Measurements from ENCODE around the gene GLMP. TPM values are rescaled to one million over a fixed set of nuclear protein-coding genes. Genes with fewer than 3 reads are reported as not detected.

GLMP gene
- total and polyA plus RNA-seq, 10 donors: 25.5 to 54.4 (median 34.0) TPM

GRCh38 chr1:156246241-156246780 lies 49.2 kb downstream of the GLMP start:
- intact Hi-C loops (cut with DNase I; ENCODE audit: low total_unique reads): no loop called here
- Histone ChIP-seq H3K36me3 (peaks cover 0 to 44% (median 29%) of the 10 kb centered on the region in 6 donors), H3K4me3 (peak overlapping the region in 4 of 8 donors; percentile 36 to 68 (median 42)), H3K27me3 (replicated peaks in 1 of 7) (peaks cover 0 to 30% (median 12%) of the 10 kb centered on the region in 7 donors), H3K4me1 (peaks cover 11 to 37% (median 17%) of the 10 kb centered on the region in 6 donors), H3K9me3 (no peaks in the 10 kb centered on the region), H3K27ac (peak overlapping the region in 1 of 8 donors; percentile 50)
- DNase-seq: no peak
- 41 to 49% (median 44%) methylated on average over 10 of the region's 10 CpGs for WGBS, 5 donors
- TF ChIP-seq POLR2AphosphoS5 (IDR thresholded peaks at IDR 0.05) (no peak), POLR2A (IDR thresholded peaks at IDR 0.05) (no peak), CTCF (IDR thresholded peaks at IDR 0.05 in 8 of 11, conservative IDR thresholded peaks at IDR 0.05 in 3 of 11) (no peak)

GRCh38 chr1:156245451-156246232 lies 49.8 kb downstream of the GLMP start:
- no peaks in the 10 kb centered on the region for H3K9me3 ChIP-seq
- peak overlapping the region in 2 of 8 donors; percentile 19 to 50 for H3K27ac ChIP-seq
- H3K4me1 ChIP-seq: peaks cover 11 to 32% (median 17%) of the 10 kb centered on the region in 6 donors
- peaks cover 0 to 44% (median 25%) of the 10 kb centered on the region in 6 donors for H3K36me3 ChIP-seq
- intact Hi-C loops (cut with DNase I; ENCODE audit: low total_unique reads): no loop called here
- TF ChIP-seq POLR2AphosphoS5 (IDR thresholded peaks at IDR 0.05) (peak; percentile 42 to 80 (median 56)), CTCF (IDR thresholded peaks at IDR 0.05 in 8 of 11, conservative IDR thresholded peaks at IDR 0.05 in 3 of 11) (no peak)
- H3K4me3 ChIP-seq: peak overlapping the region; percentile 20 to 68 (median 36)
- peaks cover 0 to 30% (median 12%) of the 10 kb centered on the region in 7 donors for H3K27me3 ChIP-seq (replicated peaks in 1 of 7)
- 4 to 9% (median 4%) methylated on average over 37 to 69 of the region's 69 CpGs for WGBS, 5 donors
- peak; percentile 84 for DNase-seq

GRCh38 chr1:156244712-156245111 lies 50.8 kb downstream of the GLMP start:
- Histone ChIP-seq H3K36me3 (peaks cover 3 to 44% (median 24%) of the 10 kb centered on the region in 6 donors), H3K27ac (no peak overlapping the region), H3K4me3 (peak overlapping the region in 1 of 8 donors; percentile 68), H3K9me3 (no peaks in the 10 kb centered on the region), H3K27me3 (replicated peaks in 1 of 7) (peaks cover 0 to 30% (median 12%) of the 10 kb centered on the region in 7 donors), H3K4me1 (peaks cover 11 to 32% (median 17%) of the 10 kb centered on the region in 6 donors)
- peak; percentile 71 for DNase-seq
- intact Hi-C loops (cut with DNase I; ENCODE audit: low total_unique reads): no loop called here
- TF ChIP-seq POLR2AphosphoS5 (IDR thresholded peaks at IDR 0.05): peak in 1 of 3 donors; percentile 39
- TF ChIP-seq POLR2A (IDR thresholded peaks at IDR 0.05): no peak
- no peak for TF ChIP-seq CTCF (IDR thresholded peaks at IDR 0.05 in 8 of 11, conservative IDR thresholded peaks at IDR 0.05 in 3 of 11)
- WGBS, 5 donors: 91 to 94% (median 92%) methylated on average over 17 of the region's 17 CpGs

GRCh38 chr1:156244126-156244525 lies 51.4 kb downstream of the GLMP start:
- peaks cover 0 to 30% (median 12%) of the 10 kb centered on the region in 7 donors for H3K27me3 ChIP-seq (replicated peaks in 1 of 7)
- no peak overlapping the region for H3K27ac ChIP-seq
- peaks cover 11 to 32% (median 17%) of the 10 kb centered on the region in 6 donors for H3K4me1 ChIP-seq
- intact Hi-C loops (cut with DNase I; ENCODE audit: low total_unique reads): no loop called here
- TF ChIP-seq CTCF (IDR thresholded peaks at IDR 0.05 in 8 of 11, conservative IDR thresholded peaks at IDR 0.05 in 3 of 11) (no peak), POLR2AphosphoS5 (IDR thresholded peaks at IDR 0.05) (peak in 1 of 3 donors; percentile 2)
- peaks cover 3 to 44% (median 24%) of the 10 kb centered on the region in 6 donors for H3K36me3 ChIP-seq
- DNase-seq: peak; percentile 63
- no peak overlapping the region for H3K4me3 ChIP-seq
- H3K9me3 ChIP-seq: no peaks in the 10 kb centered on the region
- WGBS, 5 donors: 80 to 100% (median 97%) methylated on average over 1 to 2 of the region's 2 CpGs

Data from spleen (tissue), 11 donors.